Mucosa of rectum (tissue), 2 donors: Measurements from ENCODE around the gene VPS13D.

Experiments used
- H3K27ac ChIP-seq, 2 donors: one replicate each; pipeline ENCODE4 v1.7.0; 2013; ENCODE audit warnings: inconsistent platforms in 2 of 2, low read depth in 2 of 2, low read length in 2 of 2
- H3K27me3 ChIP-seq, 2 donors: one replicate each; pipeline ENCODE4 v1.7.0; 2013; ENCODE audit warnings: low read length in 2 of 2; ENCODE audit not compliant: control insufficient read depth in 2 of 2, insufficient read depth in 2 of 2
- H3K36me3 ChIP-seq, 2 donors: one replicate each; pipeline ENCODE4 v1.7.0; 2013; ENCODE audit warnings: low read length in 2 of 2; ENCODE audit not compliant: control insufficient read depth in 2 of 2, insufficient read depth in 2 of 2
- H3K4me1 ChIP-seq, 2 donors: one replicate each; pipeline ENCODE4 v1.7.0; 2013; ENCODE audit warnings: low read length in 2 of 2, mild to moderate bottlenecking in 1 of 2; ENCODE audit not compliant: control insufficient read depth in 2 of 2, insufficient read depth in 2 of 2
- H3K4me3 ChIP-seq, 2 donors: one replicate each; pipeline ENCODE4 v1.7.0; 2013; ENCODE audit warnings: low read length in 2 of 2
- H3K9ac ChIP-seq, 2 donors: one replicate each; pipeline ENCODE4 v1.7.0; 2013; ENCODE audit warnings: low read length in 2 of 2, low read depth in 1 of 2, mild to moderate bottlenecking in 1 of 2
- H3K9me3 ChIP-seq, 2 donors: one replicate each; pipeline ENCODE4 v1.7.0; 2013; ENCODE audit warnings: low read length in 2 of 2; ENCODE audit not compliant: control insufficient read depth in 2 of 2
- donor health status: healthy.
- donor health status: Normal muscosa, but diverticular disease.

The VPS13D gene

DNA sequence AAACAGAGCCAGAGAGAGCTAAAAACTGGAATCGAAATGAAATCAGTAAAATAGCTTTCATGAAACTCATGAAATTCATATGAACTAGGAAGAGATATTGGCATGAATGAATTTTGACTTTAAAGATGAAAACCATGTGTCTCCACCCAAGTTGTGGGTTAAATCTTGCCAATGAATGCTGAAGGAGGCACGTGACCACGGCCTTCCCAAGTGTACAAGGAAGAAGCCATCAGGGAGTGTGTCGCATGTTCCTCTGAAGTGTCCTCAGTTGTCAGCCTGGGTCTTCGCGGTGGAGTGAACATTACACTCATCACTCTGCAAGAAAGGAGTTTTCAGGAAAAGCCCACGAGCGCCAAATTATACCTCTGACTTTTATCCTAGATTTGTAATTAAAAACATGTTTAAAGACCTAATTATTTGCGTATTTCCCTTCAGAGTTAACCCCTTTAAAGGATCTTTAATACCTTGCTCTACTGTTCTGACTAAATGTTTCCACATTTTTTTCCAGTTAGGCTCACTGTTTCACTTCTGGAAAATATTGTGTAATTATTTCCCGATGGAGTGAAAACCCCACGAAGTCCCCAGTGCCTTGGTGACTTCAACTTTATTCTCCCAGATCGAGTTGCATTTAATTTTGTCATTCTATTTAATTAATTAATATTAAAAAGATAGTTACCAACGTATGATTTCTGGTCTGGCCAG is 269.9 kb downstream of the VPS13D start:
- peaks cover 0 to 3% of the 10 kb centered on the region in 2 donors for H3K4me1 ChIP-seq
- H3K9me3 ChIP-seq, result no peaks in the 10 kb centered on the region
- H3K36me3 ChIP-seq, result peaks cover 11 to 12% of the 10 kb centered on the region in 2 donors
- H3K27ac ChIP-seq, result no peak overlapping the region
- H3K9ac ChIP-seq, result no peak overlapping the region
- no peaks in the 10 kb centered on the region for H3K27me3 ChIP-seq
- no peak overlapping the region for H3K4me3 ChIP-seq

DNA sequence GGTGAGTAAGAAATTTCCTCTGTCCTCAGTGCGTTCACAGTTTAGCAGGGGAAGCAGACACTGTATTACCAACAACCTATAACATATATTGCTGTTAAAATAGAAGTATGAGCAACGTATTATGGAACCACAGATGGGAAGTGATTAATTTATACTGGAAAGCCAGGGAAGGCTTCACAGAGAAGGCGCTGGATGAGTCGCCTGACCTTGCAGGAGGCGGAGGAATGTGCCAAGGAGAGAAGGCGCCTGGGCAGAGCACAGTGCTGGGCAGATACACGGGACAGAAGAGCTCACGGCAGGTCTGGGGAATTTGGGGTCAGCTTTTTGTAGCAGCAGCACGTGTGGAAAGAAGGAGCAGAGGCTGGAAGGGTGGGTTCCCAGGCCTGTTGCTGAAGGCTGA is 271.8 kb downstream of the VPS13D start:
- no peaks in the 10 kb centered on the region for H3K9me3 ChIP-seq
- H3K27ac ChIP-seq, result no peak overlapping the region
- peaks cover 11 to 20% of the 10 kb centered on the region in 2 donors for H3K36me3 ChIP-seq
- peaks cover 0 to 3% of the 10 kb centered on the region in 2 donors for H3K4me1 ChIP-seq
- H3K9ac ChIP-seq, result no peak overlapping the region
- no peak overlapping the region for H3K4me3 ChIP-seq
- no peaks in the 10 kb centered on the region for H3K27me3 ChIP-seq

DNA sequence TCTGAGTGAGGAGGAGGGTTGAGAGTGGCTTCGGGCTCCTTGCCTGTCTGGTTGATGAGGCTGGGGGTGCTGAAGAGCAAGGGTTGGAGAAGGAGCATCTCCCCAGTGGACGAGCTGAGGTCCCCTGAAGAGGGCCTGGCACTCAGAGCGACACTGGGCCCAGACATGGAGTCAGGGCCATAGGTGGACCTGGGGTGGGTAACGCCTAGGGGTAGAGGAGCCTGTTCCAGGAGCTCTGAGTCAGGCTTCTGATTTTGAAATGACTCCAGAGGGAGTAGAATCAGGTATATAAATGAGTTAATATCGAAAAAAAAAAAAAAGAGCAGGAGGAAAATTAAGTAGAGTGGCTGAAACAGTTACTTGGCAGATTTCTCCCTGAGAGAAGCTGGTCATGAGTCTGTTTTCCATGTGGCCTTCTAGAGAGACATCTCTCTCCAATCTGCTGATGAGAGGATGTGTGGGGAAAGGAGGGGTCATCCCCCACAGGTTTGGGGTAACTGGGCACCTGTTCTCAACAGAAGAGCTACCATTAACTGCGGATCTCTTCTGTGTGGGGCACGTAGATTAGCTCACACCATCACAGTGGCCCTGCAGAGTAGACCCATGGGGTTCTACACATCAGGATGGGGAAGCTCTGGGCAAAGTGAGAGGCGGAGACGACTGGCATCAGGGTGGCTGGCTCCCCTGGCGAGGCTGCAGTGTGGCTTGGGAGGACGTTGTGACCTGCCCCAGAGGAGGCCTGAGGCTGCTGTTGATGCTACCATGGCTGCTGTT is 272.7 kb downstream of the VPS13D start:
- no peak overlapping the region for H3K27ac ChIP-seq
- H3K4me3 ChIP-seq, result no peak overlapping the region

DNA sequence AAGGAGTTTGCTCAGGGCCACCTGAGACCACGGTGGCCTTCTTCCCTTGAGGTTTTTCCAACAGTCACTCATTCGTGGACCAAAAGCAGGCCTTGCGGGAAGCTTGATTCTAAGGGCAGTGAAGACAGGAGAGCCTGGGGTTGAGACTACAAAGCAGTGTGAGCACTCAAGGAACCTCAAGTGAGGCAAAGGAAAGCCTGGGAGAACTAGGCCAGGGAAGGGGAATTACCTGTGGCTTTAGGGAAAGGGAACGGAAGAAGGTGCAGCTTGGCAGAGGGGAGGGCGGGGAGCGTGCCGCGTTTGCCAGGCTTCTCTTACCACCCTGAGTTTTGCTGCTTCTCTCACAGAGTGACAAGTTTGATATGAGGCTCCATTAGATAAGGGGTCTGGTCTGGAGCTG is 273.9 kb downstream of the VPS13D start:
- peaks cover 6 to 22% of the 10 kb centered on the region in 2 donors for H3K36me3 ChIP-seq
- H3K4me3 ChIP-seq, result no peak overlapping the region
- no peak overlapping the region for H3K27ac ChIP-seq
- no peaks in the 10 kb centered on the region for H3K27me3 ChIP-seq
- H3K9ac ChIP-seq, result no peak overlapping the region
- no peaks in the 10 kb centered on the region for H3K9me3 ChIP-seq
- H3K4me1 ChIP-seq, result peaks cover 0 to 3% of the 10 kb centered on the region in 2 donors

More for the DNA sequence above, 272.7 kb downstream of the VPS13D start:
- Histone ChIP-seq H3K36me3 (peaks cover 14 to 24% of the 10 kb centered on the region in 2 donors), H3K4me1 (peaks cover 0 to 3% of the 10 kb centered on the region in 2 donors), H3K9me3 (no peaks in the 10 kb centered on the region), H3K9ac (no peak overlapping the region), H3K27me3 (no peaks in the 10 kb centered on the region)

DNA sequence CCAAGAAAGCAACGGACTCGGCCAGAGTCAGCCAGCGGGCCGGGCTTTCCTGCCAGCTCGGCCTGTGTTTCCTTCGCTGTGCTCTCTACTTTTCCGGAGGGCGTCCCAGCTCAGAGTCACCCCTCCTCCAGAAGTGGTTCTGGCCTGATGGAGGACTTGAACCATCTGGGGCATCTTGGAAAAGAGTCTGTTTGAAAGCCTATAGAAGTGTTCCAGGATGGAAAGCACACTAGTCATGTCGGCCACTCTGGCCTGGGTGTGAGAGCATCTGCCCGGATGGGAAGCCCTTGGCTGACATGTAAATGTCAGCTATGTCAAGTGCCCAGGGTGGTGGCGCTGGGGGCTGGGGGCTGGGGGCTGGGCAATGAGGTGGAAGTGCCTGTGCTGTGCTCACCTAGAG is 274.8 kb downstream of the VPS13D start:
- Histone ChIP-seq H3K4me3 (no peak overlapping the region), H3K27me3 (no peaks in the 10 kb centered on the region), H3K4me1 (no peaks in the 10 kb centered on the region), H3K9me3 (no peaks in the 10 kb centered on the region), H3K36me3 (peaks cover 6 to 23% of the 10 kb centered on the region in 2 donors), H3K27ac (no peak overlapping the region), H3K9ac (no peak overlapping the region)

DNA sequence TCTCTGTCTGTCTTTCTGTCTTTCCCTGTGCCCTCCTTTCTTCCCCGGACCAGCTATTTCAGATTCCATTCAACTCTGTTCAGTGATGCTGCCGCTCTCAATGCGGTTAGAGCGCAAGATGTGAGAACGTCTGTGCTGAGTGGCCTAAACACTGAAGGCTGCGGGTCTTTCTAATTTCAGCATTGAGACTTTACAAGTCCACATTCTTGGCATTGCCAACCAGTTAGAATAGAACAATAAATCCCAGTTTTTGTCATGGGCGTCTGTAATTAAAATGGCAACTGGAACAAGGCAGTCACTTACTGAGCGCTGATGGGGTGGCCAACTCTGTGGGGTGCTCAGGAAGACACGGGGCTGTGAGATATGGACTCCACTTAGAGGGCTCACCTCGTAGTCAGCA is 275.4 kb downstream of the VPS13D start:
- Histone ChIP-seq H3K4me1 (no peaks in the 10 kb centered on the region), H3K36me3 (peaks cover 6 to 23% of the 10 kb centered on the region in 2 donors), H3K9ac (no peak overlapping the region), H3K4me3 (no peak overlapping the region), H3K27me3 (no peaks in the 10 kb centered on the region), H3K27ac (no peak overlapping the region), H3K9me3 (no peaks in the 10 kb centered on the region)

DNA sequence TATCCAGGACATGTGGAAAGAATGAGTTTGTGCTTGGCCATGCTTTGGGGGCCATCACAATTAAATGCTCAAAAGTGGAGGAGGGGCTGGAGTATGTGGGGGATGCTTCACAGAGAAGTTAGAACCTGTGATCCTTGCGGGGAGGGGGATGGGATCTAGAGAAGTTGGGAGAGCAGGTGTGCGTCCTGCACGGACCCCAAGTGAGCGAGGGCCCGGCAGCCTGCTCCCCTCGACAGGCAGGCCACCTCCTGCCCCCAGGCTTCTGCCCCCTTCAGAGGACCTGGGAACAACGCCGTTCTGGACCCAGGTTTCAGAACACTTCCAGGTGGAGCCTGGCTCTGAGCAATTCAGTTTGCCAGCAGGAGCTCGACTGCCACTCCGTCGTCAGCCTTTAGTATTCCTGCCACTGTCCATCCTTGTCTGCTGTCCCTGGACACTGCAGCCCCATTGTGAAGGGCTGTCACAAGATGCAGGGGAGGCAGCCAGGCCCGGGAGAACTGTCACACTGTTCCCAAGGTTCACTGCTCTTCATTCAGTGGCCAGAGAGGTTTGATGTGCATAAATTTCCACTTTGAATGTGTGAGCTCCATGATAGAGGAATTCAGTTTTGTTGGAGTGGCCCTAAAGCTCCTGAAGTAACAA is 275.9 kb downstream of the VPS13D start:
- H3K27me3 ChIP-seq, result no peaks in the 10 kb centered on the region
- H3K36me3 ChIP-seq, result peaks cover 6 to 23% of the 10 kb centered on the region in 2 donors
- H3K9ac ChIP-seq, result no peak overlapping the region
- H3K4me3 ChIP-seq, result no peak overlapping the region
- no peak overlapping the region for H3K27ac ChIP-seq
- H3K4me1 ChIP-seq, result no peaks in the 10 kb centered on the region
- H3K9me3 ChIP-seq, result no peaks in the 10 kb centered on the region

DNA sequence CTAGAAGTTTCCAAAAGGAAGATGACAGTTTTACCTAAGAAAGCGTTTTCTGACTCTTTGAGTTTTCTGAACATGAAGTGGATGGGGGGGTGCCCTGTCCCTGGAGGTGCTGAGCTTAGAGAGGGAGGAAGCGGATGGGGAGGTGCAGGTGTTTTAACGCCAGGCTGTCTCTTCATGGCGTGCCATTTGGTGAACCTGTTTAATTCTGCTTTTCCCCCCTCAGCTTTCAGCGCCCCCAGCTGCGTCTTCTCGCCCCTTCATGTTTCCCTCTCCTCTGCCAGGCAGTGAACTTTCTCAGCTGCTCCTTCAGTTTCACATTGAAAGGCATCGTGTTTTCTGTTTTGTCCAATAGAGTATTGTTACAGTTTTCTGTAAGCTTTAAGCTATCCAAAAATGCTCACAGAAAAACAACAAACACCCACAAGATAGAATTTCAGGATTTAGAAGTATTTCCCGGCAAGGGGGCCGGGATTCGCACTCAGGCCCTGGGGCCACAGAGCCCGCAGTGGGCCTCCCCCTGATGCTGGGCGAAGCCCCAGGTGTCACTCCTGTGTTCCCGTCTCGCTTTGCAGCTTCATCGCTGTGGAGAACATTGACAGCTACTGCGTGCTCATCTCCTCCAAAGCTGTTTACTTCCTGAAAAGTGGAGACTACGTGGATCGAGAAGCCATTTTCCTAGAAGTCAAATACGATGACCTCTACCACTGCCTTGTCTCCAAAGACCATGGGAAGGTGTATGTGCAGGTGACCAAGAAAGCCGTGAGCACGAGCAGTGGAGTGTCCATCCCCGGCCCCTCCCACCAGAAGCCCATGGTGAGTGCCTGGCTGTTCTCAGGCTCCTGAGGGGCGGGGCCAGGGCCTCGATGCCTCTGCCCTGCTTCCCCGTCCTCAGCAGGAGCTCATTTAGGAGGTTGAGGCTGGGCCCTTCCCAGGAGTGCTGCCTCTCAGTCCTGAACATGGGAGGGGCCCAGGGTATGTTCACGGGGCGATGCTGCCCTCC is 276.8 kb downstream of the VPS13D start:
- no peaks in the 10 kb centered on the region for H3K4me1 ChIP-seq
- H3K27ac ChIP-seq, result no peak overlapping the region
- H3K36me3 ChIP-seq, result peaks cover 6 to 23% of the 10 kb centered on the region in 2 donors
- H3K9me3 ChIP-seq, result no peaks in the 10 kb centered on the region
- H3K9ac ChIP-seq, result no peak overlapping the region
- no peak overlapping the region for H3K4me3 ChIP-seq
- H3K27me3 ChIP-seq, result no peaks in the 10 kb centered on the region

DNA sequence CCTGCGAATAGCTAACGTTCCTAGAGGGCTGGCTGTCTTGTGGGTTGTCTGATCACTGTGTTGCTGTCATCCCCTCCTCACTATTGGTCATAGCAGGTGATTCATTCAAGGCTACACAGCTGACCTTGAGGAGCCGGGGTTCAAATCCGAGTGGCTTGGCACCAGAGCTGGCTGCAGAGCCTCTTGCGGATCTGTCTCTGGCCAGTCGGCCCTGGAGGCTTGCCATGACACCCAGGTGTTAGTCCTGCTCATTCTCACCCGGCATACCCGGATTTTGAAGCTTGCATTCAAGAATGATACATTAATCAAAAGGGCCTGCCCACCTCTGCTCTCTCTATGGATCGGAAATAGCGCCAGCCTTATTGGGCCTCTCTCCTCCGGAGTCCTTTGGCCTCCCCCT is 277.8 kb downstream of the VPS13D start:
- Histone ChIP-seq H3K27me3 (no peaks in the 10 kb centered on the region), H3K4me3 (no peak overlapping the region), H3K9me3 (no peaks in the 10 kb centered on the region), H3K4me1 (no peaks in the 10 kb centered on the region), H3K36me3 (peaks cover 6 to 23% of the 10 kb centered on the region in 2 donors), H3K9ac (no peak overlapping the region), H3K27ac (no peak overlapping the region)
